Loucy (cell line): Measurements from ENCODE around the gene ACADVL.

Experiments
- CTCF ChIP-seq: fragments of 200-600 bp; sonication (generic); conservative IDR thresholded peaks from 2 replicates; pipeline ENCODE4 v1.5.1; 2014; ENCODE audit warnings: mild to moderate bottlenecking, antibody characterized with exemption, low read length
- EZH2phosphoT487 ChIP-seq: fragments of 200-600 bp; IDR thresholded peaks from 2 replicates; pipeline ENCODE4 v1.6.1; 2018; ENCODE audit warnings: antibody characterized with exemption, mild to moderate bottlenecking, moderate library complexity, borderline replicate concordance

GRCh38 chr17:7211491-7212273 is 8.1 kb upstream of the ACADVL start:
- TF ChIP-seq CTCF (no peak), EZH2phosphoT487 (no peak)
